Stimulated activated CD8-positive, alpha-beta memory T cell treated with anti-CD3 and anti-CD28 coated beads, Interleukin-7, amount 100 ng/mL, for 24 hours (primary cell): ENCODE measurements around the gene TKFC.
"Not testable (repeated sequence)": the region's sequence is repeated elsewhere in the genome, so short reads cannot be mapped to it uniquely, and the experiment has no call there.

Source experiments
- DNase-seq: peaks from one replicate; pipeline ENCODE4 v3.0.0-alpha.2; 2020; ENCODE audit warnings: low read depth

Gene TKFC

DNA sequence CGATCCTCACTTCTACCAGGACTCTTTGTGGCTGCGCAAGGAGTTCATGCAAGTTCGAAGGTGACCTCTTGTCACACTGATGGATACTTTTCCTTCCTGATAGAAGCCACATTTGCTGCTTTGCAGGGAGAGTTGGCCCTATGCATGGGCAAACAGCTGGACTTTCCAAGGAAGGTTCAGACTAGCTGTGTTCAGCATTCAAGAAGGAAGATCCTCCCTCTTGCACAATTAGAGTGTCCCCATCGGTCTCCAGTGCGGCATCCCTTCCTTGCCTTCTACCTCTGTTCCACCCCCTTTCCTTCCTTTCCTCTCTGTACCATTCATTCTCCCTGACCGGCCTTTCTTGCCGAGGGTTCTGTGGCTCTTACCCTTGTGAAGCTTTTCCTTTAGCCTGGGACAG is 35.6 kb downstream of the TKFC start:
- no peak for DNase-seq

DNA sequence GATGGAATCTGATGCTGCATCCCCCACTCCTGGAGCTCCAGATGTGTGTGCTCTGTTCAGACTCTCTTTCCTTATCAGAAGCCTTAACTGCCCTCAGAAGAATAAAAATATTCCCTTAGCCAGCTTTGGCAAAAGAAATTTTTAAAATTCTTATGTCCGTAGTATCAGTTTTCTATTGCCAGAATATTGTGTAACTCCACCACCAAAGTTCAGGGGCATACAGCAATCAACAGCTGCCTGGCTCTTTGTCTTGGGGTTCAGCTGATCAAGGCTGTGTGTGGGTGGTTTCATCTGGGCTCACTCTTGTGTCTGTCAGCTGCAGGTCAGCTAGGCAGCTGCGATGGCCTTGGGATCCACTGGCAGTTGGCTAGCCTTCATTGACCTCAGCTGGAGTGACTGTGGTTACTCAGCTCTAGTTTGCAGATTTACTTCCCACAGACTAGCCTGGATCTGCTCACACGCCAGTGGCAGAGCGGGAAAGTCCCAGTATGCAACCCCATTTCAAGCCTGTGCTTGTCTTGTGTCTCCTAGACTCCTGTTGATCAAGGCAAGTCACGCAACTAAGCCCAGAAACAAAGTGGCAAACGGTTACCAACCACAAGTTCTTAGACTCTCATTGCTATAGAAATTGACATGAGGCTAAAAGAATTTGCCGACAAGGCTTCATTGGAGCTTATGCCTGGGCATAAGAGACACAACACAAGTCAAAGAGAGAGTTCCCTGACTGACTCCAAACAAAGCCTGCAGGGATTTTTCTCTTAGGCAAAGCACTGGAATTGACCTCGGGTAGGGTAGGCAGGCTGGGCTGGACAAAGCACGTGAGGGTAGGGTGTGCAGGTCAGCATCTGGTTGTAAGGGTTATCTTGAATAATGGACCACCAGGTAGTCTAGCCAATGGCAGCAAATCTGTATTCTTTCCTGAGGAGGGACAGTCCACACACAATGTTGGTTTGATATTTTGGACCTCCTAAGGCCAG is 36.6 kb downstream of the TKFC start:
- no peak for DNase-seq

DNA sequence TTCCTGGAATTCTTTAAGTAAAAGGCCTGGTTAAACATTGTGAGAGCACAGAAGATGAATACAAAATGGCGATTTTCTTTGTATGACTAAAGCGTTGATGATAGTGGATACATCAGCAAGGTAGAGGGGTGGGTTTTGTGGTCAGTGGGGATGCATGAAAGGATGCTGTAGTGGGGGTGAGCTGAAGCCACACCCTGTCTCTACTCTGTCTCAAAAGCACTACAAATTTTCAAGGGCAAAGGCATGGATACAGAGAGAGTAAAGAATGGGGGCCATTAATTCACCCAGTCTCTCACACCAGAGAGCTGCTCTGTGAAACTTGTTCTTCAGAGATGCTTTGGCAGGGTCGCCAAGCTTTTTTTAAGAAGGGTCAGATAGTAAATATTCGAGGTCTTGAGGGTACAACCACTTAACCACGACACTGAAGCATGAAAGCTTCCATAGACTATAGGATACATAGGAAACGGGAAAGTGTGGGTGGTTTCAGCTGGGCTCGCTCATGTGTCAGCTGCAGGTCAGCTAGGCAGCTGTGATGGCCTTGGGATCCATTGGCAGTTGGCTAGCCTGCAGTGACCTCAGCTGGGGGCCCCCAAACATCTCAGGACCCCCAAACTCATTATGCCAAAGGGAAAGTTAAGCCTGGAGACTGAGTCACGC is 37.4 kb downstream of the TKFC start:
- DNase-seq, result no peak

DNA sequence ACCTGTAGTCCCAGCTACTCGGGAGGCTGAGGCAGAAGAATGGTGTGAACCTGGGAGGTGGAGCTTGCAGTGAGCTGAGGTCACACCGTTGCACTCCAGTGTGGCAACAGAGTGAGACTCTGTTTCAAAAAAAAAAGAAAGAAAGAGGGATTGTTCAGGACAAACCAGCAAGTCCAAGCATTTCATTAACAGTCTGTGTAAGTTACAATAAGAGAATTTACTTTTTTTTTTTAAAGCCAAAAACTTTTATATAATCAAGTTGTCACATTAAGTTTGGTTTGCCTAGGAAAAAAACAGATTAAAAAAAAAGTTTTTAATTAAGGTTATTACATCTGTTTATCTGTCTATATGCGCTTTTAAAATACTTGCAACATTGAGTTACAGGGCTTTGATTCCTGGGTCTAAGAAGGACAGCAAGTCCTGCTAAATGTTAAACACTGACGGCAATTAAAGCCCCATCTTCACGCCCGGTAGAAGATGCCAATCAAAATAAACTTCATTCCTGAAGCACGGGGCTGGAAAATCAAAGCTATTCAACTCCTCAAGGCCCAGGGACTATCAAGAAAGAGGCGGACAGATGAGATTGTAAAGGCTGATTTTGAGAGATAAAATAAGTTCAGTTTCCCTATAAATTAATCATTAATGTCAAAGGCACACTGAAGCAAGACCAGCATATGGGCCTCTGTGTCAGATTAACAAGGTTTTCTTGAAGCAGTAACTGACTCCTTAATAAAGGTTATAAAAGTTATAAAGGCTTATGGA is 39.8 kb downstream of the TKFC start:
- DNase-seq, result no peak

DNA sequence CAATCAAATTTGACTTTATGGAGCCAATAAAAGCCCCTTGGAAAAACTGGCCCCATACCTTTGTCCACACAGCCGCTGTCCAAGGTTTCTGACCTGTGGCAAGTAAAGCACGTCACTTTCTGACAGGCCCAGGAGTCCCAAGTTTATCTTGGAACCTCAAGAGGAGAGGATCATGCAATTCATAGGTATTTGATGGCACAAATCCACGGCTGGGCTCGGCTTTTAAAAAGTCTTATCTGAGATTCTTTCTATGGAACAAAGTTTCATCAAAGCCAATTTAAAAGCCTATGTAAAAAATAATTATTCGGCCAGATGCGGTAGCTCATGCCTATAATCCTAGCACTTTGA is 42.7 kb downstream of the TKFC start:
- no peak for DNase-seq

DNA sequence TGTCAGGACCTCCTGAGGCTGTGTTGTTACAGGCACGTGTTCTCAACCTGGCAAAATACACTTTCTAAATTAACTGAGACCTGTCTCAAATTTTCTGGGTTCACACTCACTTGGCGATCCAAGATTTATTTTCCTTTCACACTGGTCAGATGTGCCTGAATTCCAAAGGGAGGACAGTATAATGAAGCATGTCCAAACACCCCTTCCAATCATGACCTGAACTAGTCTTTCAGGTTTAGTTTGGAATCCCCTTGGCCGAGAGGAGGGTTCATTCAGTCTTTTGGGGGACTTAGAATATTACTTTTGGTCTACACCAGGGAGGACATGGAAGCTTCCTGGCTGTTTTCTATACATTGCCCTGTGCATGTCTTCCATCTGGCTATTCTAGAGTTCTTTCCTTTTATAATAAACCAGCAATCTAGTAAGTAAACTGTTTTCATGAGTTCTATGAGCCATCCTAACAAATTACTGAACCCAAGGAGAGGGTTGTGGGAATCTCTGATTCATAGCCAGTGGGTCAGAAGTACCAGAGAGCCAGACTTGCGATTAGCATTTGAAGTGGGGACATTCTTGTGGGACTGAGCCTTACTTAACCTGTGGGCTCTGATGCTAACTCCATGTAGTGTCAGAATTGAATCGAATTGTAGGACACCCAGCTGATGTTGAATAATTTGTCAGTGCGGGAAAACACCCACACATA is 44.6 kb downstream of the TKFC start:
- no peak for DNase-seq

DNA sequence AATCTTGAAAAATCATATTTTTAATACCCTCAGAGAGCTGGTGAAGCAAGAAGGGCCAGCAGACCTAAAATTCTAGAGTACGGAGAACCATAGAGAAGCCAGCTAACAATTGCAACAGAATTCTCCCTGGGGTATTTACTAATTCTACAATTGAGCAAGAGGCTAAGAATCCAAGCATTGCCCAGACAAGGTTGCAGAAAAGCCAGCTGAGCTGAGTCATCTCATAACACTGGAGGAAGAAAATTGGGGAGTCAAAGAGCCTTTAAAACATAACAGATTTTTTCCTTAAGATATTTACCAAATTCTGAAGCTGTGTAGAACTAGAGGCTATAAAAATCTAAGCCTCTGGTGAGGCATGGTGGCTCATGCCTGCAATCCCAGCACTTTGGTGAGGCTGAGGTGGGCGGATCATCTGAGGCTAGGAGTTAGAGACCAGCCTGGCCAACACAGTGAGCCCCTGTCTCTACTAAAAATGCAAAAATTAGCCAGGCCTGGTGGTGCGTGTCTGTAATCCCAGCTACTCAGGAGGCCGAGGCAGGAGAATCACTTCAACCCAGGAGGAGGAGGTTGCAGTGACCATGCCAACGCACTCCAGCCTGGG is 45.8 kb downstream of the TKFC start:
- no peak for DNase-seq

DNA sequence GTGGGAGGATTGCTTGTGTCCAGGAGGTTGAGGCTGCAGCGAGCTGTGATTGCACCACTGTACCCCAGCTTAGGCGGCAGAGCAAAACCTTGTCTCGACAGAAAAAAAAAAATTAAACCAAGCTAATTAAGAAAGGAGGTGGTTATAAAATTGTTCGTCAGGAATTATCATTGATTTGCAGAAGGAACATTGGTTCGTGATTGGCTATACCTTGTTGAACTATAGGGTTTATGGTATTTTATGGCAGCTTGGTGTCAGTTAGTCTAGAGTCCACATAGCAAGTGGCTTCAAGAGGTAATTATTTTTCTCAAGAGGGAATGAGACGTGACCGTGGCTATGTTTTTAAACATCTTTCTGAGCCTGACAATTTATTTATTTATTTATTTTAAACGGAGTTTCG is 47.9 kb downstream of the TKFC start:
- no peak for DNase-seq

DNA sequence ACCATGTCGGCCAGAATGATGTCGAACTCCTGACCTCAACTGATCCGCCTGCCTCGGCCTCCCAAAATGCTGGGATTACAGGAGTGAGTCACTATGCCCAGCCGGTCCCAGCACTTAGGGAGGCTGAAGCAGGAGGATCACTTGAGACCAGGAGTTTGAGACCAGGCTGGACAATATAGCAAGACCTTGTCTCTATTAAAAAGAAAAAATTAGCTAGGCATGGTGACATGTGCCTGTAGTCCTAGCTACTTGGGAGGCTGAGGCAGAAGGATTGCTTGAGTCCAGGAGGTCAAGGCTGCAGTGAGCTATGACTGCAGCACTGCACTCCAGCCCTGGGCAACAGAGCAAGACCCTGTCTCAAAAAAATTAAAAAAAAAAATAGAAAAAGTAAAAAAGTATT is 50.8 kb downstream of the TKFC start:
- not testable (repeated sequence) for DNase-seq

DNA sequence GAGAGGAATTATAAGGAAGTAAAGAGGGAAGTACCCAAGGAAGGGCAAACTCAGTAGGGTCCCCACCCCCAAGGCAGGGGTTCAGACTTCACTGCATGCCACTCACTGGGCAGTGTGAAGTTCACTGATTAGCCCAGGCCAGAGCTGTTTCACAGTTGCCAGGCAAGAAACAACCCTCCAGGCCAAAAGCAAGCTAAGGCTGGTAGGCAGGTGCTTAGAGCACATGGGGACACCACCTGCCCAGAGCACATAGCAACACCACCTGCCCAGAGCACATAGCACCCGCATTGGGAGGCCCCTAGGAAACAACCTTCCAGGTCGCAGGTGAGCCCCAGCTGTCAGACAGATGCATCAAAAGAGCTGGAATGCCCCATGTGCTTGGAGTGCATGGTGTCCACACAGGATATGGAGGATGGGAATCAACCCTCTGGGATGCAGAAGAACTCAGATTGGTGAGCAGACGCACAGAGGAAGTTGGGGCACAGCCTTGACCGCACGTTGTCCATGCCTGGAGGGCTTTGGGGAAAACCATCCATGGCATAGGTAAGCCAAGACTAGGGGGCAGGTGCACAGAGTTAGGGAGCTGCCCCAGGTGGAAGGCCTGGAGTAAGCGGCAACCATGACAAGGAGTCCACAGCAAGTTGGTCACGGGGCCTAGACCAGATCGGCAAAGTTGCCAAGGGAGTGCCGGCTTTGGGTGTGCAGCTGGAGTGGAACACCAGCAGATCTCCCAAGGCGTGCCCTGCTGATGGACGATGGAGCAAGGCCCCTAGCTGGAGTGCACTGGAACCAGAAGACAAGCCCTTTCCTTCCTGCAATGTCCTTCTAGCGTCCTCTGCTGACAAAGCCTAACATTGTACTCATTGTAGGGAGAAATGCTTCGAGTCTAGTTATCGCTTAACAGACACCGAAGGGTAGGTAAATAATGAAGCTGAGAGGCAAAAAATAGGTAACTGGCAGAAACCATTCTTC is 51.5 kb downstream of the TKFC start:
- DNase-seq, result no peak

DNA sequence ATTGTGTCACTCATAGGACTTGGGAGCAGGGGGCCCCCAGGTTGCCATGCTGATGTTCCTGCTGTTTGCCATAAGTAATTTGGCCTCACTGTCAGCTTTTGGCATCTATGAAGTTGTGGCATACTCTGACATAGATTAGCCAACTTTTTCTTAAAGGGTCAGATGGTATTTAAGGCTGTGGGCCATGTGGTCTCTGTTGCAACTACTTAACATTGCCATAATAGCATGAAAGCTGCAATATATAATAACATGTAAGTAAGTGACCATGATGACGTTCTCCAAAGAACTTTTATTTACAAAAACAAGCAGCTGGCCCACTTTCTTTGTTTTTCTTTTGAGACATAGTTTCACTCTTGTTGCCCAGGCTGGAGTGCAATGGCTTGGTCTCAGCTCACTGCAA is 57.1 kb downstream of the TKFC start:
- DNase-seq, result no peak

DNA sequence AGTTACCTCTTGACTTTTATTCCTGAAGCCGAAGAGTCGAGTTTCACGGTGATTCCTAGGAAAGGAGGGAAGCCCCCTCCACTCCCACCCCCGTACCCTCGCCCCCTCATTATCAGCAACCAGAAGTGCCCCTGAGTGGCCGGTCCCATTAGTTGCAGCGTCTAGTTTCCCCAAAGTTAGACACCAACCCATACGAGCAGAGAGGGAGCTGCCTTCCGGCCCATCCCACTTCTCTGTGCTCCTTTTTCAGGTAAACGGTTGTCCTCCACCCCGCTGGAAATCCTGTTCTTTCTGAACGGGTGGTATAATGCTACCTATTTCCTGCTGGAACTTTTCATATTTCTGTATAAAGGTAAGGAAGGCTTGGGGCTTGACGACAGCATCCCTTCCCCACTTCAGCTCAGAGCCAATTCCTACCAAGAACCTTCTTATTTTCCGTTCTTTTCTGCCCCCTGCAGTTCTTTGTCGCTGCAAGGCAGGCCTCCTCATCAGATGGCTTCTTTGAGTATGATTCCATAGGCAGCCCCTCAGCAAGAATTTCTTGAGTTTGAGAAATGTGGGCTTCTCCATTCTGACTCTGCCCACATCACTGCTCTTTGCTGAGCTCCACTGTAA is 60.1 kb downstream of the TKFC start:
- DNase-seq, result no peak
